GM19193 (cell line): ENCODE data around the gene TCEAL4.
A peak's percentile ranks its signal among the peaks of the same experiment; 100 is the strongest.

ENCODE experiments used
- POLR2A ChIP-seq: IDR thresholded peaks from 4 replicates; pipeline ENCODE4 v1.6.1; 2011; ENCODE audit not compliant: insufficient read depth, insufficient read length; ENCODE audit errors: extremely low read depth

TCEAL4 gene

DNA sequence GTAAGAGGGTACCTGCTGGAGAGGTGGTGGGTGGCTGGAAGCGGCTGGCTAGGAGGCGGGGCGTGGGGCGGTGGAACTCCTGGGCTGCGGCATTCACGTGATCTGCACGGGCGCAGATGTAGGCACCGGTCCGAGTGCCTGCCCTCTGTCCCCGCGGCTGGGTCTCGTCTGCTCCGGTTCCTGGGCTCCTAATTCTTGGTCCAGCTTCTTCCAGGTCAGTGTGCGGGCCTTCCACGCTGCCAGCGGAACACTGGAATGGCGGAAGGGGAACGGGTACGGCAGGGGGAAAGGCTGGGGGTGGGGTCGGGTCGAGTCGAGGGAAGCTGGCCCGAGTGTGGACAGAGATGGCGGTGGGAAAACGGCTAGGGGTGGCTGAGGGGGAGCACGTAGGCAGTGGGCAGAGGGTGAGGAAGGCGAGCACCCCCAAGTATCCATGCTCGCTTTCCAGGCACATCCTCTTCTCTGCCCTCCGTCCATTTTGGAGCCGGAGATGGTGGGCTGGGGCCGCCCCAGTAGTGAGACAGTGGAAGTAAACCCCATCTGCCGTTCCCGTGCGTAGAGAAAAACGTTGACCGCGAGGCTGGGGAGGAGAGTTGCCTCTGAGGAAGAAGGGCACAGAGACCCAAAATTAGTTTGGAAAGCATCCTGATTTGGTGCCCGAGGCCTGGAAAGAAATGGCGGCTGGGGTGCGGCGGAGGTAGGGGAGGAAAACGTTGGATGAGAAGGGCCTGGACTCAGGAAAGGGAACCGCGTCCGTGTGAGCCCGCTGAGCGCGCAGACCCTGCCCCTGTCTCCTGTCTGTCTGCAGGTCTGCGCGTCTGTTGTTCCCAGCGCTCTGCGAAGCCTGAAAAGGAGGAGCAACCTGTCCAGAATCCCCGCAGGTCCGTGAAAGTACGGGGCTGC lies at the start of gene TCEAL4:
Gene TCEAL4, plus strand, starts transcription at position 105 of the 903 bp plus-strand sequence. CDS start 1,161 bp downstream, outside the sequence.
- TF ChIP-seq POLR2A = peak; percentile 34

DNA sequence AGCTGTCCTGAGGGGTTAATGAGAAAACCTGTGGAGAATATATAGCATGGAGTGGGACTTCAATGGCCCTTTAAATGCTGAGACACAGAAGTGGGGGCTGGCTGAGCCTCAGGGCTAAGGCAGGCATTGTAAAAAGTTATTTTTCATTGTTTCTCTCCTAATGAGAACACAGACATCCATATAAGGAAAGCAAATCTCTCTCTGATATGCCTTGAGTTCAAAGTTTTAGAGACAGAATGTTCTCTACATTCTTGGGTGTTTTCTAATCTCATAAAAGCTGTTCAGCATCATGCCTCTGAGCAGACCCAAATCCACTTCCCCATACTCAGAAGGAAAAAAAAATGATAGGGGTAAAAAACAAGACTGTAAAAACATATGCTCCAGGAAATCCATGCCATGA lies 49.2 kb upstream of the TCEAL4 start:
- TF ChIP-seq POLR2A = no peak

DNA sequence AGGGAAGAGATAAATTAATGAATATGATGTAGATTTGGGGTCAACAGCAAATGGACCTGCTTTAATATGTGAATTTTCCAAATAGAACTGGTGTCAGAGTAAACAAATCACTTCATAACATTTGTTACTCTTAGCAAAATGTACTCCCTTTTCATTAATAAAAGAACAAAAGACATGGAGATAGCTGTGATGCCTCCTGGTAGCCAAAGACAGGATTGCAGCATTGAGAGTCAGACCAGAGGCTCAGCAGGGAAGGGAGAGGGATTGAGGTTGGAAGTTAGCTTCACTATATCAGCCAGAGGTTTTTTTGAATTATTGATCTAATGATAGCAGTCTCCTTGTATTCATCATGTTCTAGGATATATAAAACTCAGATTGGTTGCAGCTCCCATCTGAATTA lies 48.6 kb upstream of the TCEAL4 start:
- no peak for TF ChIP-seq POLR2A

DNA sequence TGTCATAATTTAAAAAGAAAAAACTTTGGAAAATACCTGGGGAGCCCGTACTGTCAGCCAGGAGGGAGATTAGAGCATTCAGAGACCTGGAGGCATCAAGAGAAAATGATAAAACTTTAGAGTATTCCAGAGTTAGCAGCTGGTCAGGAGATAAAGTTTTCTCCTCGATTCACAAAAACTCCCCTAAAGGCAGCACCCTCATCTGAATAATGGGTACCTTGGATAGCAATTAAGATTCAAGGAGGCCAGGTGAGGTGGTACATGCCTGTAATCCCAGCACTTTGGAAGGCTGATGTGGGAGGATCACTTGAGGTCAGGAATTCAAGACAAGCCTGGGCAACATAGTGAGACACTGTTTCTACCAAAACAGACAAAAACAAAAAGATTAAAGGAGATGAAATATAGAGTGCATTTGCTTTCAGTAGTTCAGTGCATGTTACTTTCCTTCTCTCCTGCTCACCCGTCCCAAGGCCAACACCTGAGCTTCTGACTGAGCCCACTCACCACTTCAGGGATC lies 47.4 kb upstream of the TCEAL4 start:
- no peak for TF ChIP-seq POLR2A

DNA sequence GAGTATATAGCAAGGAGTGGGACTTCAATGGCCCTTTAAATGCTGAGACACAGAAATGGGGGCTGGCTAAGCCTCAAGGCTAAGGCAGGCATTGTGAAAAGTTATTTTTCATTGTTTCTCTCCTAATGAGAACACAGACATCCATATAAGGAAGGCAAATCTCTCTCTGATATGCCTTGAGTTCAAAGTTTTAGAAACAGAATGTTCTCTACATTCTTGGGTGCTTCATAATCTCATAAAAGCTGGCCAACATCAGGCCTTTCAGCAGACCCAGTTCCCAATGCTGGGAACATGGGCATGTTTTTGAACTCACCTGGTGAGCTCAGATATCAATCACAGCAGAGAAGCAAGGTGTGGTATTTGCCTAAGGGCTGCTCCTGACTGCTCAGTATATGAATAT lies 46.6 kb upstream of the TCEAL4 start:
- TF ChIP-seq POLR2A = no peak

DNA sequence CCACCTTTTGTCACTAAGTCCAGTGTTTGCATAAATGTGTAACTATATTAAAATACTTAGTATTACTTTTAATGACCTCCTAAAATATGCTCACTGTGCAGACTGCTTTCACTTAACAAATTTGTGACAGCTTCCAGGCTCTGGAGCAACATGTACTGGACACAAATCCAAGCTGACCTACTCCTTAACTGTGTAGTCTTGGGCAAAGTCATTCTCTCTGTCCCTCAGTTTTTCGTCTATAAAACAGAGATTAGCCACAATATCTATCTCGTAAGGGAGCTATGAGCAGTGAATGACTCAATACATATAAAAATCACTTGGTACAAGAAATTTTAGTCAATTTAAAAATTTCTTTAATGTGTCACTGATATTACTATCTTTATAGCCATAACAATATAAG lies 45.6 kb upstream of the TCEAL4 start:
- TF ChIP-seq POLR2A = no peak

DNA sequence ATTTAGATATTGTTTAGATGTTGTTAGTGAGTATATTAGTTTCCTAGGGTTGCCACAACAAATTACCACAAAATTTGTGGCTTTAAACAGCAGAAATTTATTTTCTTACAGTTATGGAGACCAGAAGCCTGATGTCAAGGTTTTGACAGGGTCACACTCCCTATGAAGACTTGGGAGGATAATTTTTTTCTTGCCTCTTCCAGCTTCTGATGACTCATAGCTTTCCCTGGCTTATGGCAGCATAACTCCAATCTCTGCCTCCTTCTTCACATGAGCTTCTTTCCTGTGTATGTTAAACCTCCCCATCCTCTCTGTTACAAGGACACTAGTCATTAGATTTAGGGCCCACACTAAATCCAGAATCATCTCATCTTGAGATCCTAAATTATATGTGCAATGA lies 45.2 kb upstream of the TCEAL4 start:
- no peak for TF ChIP-seq POLR2A

DNA sequence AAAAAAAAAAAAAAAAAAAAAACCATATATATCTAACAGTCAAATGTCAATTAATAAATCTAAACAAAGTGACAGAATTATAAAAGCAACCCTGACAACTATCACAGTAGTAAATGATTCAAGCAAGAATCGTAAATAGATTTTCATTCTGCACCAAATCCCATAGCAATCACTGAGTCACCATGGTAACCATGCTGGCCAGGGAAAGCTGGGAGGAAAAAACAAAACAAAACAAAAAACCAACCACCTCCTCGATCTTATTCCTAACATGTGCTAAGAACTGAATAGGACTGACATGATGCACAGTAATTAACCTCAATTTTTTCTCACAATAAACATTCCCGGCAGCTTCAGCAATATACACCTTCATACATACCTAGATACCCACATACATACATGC lies 35.4 kb upstream of the TCEAL4 start:
- no peak for TF ChIP-seq POLR2A

DNA sequence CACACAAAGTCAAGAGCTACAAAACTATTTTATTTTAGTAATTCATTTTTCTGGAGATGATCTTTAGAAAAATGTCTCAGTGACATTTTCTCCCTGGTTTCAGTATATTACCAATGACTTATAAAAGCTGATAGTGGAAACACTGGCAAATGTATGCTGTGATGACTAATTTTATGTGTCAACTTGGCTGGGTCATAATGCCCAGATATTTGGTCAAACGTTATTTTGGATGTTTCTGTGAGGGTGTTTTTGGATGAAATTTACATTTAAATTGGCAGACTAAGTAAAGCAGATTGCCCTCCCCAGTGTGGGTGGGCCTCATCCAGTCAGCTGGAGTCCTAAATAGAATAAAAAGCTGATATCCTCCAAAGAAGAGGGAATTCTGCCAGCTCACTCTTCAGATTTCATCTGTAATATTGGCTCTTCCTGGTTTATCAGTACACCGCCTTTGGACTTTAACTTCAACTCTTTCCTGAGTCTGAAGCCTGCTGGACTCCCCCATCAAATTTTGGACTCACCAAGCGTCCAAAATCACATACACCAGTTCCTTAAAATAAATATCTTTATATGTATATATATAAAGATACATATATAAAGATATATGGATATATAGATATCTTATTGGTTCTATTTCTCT lies 34.8 kb upstream of the TCEAL4 start:
- no peak for TF ChIP-seq POLR2A

DNA sequence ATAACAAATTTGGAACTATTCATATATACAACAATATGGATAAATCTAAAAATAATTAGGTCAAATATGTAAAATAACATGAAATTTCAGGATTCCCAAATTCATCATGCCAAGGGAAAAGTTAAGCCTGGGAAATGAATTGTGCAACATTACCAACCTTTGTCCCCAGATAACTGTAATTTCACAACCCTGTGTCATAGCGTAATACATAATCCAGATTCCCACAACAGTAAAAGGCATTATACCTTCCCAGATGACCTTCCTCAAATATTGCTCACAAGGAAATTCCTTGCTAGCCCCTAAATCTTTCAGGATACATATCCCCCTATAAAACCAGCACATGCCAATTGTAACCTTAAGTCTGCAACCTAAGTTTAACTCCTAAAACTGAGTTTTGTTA lies 33.1 kb upstream of the TCEAL4 start:
- TF ChIP-seq POLR2A = no peak

DNA sequence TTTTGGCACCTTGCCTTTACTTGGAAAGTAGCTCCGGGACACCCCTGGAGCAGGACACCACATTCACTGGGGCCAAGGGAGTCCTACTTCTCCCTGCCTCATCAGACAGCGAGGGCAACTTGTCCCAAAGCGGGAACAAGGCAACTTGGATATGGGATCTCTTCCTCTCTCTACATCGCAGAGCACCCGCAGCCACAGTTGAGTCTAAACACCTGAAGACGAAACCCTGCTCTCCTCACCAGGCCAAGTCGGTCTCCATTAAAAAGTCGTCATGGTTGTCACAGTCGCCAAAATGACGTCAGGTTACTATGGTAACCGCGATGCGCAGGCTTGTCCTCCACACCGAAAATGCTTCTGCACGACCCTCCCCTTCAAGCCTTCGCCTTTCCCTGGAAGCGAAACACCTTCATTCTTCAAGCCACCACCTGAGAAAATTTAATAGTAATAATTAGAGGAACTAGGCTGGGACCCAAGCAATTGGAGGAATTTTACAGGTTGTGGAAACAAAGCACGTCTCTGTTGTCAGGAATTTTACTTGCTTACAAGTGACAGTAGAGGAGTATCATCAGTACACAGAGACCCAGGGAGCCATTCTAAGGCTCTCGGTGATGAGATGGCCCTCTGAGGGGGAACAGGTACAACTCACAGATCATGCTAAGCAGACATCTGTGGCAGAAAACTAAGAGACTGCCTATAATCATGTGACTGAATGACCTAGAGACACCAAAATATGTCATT lies 30.5 kb upstream of the TCEAL4 start:
- TF ChIP-seq POLR2A = peak; percentile 48

DNA sequence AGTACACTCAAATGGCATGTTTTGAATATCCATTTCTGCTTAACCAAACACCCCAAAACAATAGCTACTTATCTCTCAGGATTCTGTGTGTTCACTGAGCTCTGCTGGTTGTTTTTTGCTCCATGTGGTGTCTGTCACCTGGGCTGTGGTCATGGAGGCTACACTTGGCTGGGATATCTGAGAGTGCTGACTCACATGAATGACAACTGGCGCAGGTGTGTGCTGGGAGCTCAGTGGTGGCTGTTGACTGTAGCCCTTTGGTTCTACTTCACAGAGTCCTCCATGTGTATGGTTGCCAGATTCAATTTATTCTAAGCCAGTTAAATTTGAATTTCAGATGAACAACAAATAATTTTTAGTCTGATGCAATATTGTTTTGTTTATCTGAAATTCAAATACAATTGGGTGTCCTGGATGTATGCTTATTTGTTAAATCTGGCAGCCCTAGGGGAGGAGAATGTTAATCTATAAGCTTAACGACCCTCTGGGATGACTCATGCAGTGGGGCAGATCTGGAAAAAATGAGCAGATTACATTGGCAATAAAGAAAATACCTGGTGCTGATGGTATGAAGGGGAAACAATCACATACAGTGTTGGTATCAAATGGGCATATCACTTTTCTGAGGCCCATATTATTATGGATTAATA lies 28.2 kb upstream of the TCEAL4 start:
- TF ChIP-seq POLR2A = no peak

DNA sequence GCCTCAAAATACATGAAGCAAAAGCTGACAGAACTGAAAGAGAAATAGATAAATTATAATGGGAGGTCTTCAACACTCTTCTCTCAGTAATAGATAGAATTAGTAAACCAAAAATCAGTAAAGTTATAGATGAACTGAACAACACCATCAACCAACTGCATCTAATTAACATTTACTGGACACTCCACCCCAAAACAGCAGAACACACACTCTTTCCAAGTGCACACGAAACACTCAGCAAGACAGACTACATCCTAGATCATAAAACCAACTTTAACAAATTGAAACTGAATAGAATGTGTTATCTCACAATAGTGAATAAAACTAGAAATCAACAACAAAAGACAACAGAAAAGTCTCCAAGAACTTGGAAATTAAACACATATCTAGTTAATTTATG lies 25.1 kb upstream of the TCEAL4 start:
- TF ChIP-seq POLR2A = no peak

DNA sequence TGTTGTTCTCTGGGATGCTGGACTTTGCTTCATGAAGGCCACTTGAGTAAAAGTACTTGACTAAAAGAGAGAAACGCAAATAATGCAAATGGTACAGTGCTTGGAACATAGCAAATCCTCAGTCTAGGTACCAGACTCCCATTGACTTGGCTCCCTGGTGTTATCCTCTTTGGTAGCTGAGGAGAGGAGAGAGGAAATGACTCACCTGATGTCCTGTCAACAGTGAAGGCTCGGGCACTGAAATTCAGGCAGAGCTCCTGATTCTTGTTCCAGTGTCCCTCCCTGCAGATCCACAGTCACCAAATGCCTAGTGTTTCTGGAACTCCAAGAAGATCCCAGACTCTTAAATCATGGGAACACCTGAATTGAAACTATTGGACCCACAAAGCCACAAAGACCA lies 22.5 kb upstream of the TCEAL4 start:
- TF ChIP-seq POLR2A = no peak

DNA sequence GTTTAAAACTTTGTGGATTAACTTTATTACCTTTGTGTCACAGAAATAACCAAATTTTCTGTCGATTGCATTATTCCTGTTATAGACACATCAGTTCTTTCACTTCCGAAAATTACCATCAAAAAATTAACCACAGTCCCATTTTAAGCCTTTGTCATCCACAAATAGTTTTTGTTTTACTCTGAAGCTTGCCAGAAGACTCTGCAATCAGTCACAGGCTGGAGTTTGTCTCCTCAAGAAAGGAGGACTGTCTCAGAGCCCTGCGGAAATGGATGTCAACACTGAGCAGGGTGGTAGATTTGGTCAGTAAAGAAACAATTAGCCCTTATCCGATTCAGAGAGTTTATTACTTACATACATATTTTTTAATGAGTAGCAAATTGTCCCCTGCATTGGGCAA lies 20.1 kb upstream of the TCEAL4 start:
- TF ChIP-seq POLR2A = no peak
